Gastrocnemius medialis (tissue), 4 donors: ENCODE results near the gene EEPD1.

ENCODE experiments used
- POLR2A ChIP-seq, 2 donors: fragments of 450-650 bp; IDR thresholded peaks; one replicate each; pipeline ENCODE4 v1.6.1; 2017; ENCODE audit warnings: antibody characterized with exemption in 2 of 2, mild to moderate bottlenecking in 2 of 2, moderate library complexity in 2 of 2
- TF ChIP-seq, protein P1 (sequence below), 5 experiments: fragments of 450-650 bp in 3 of 5; fragments of 200-600 bp in 2 of 5; sonication (generic) in 2 of 5; IDR thresholded peaks in 4 of 5; conservative IDR thresholded peaks in 1 of 5; 1 replicate in 4 of 5; 2 replicates in 1 of 5; pipeline ENCODE4 v1.5.1; 2016 to 2019; ENCODE audit warnings: antibody characterized with exemption in 5 of 5, mild to moderate bottlenecking in 3 of 5, moderate library complexity in 3 of 5

- TF ChIP-seq, protein P1, sequence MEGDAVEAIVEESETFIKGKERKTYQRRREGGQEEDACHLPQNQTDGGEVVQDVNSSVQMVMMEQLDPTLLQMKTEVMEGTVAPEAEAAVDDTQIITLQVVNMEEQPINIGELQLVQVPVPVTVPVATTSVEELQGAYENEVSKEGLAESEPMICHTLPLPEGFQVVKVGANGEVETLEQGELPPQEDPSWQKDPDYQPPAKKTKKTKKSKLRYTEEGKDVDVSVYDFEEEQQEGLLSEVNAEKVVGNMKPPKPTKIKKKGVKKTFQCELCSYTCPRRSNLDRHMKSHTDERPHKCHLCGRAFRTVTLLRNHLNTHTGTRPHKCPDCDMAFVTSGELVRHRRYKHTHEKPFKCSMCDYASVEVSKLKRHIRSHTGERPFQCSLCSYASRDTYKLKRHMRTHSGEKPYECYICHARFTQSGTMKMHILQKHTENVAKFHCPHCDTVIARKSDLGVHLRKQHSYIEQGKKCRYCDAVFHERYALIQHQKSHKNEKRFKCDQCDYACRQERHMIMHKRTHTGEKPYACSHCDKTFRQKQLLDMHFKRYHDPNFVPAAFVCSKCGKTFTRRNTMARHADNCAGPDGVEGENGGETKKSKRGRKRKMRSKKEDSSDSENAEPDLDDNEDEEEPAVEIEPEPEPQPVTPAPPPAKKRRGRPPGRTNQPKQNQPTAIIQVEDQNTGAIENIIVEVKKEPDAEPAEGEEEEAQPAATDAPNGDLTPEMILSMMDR (IDR thresholded peaks at IDR 0.05 in 4 of 5, conservative IDR thresholded peaks at IDR 0.05 in 1 of 5) = no peak
- TF ChIP-seq POLR2A (IDR thresholded peaks at IDR 0.05) = no peak
These were observed 28.6 kb downstream of the EEPD1 start for GRCh38 chr7:36181668-36182067.
